GM21737 (cell line): Measurements from ENCODE around the gene TKTL1.

ENCODE experiments used
- ATAC-seq: cut with Tn5 transposase; IDR thresholded peaks from one replicate; pipeline ENCODE4 v1.9.1; 2021; ENCODE audit warnings: mild to moderate bottlenecking, moderate library complexity; ENCODE audit not compliant: unreplicated experiment

The TKTL1 gene

GRCh38 chrX:154308108-154308946, 12.7 kb downstream of the TKTL1 start:
- no peak for ATAC-seq

GRCh38 chrX:154309041-154309775, 13.6 kb downstream of the TKTL1 start:
- ATAC-seq, result no peak

GRCh38 chrX:154310616-154311536, 15.3 kb downstream of the TKTL1 start:
- ATAC-seq, result no peak

GRCh38 chrX:154312116-154312515, 16.5 kb downstream of the TKTL1 start:
- no peak for ATAC-seq

GRCh38 chrX:154313147-154313546, 17.6 kb downstream of the TKTL1 start:
- ATAC-seq, result no peak

GRCh38 chrX:154315416-154315815, 19.8 kb downstream of the TKTL1 start:
- ATAC-seq, result no peak

GRCh38 chrX:154317391-154317995, 21.9 kb downstream of the TKTL1 start:
- no peak for ATAC-seq

- ATAC-seq, result no peak
These were observed 24.8 kb downstream of the TKTL1 start for GRCh38 chrX:154320406-154320805.

- ATAC-seq, result no peak
These were observed 25.6 kb downstream of the TKTL1 start for GRCh38 chrX:154321152-154321551.

- ATAC-seq, result no peak
These were observed 26.0 kb downstream of the TKTL1 start for GRCh38 chrX:154321594-154321993.

- no peak for ATAC-seq
These were observed 27.3 kb downstream of the TKTL1 start for GRCh38 chrX:154322890-154323289.

- ATAC-seq, result no peak
These were observed 27.9 kb downstream of the TKTL1 start for GRCh38 chrX:154323537-154323936.

GRCh38 chrX:154325541-154325940, 29.9 kb downstream of the TKTL1 start:
- no peak for ATAC-seq

GRCh38 chrX:154327038-154327820, 31.6 kb downstream of the TKTL1 start:
- ATAC-seq, result no peak

- ATAC-seq, result no peak
These were observed 33.1 kb downstream of the TKTL1 start for GRCh38 chrX:154328646-154329045.

GRCh38 chrX:154329294-154329693, 33.7 kb downstream of the TKTL1 start:
- ATAC-seq, result no peak

- no peak for ATAC-seq
These were observed 37.0 kb downstream of the TKTL1 start for GRCh38 chrX:154332561-154332960.

- no peak for ATAC-seq
These were observed 37.5 kb downstream of the TKTL1 start for GRCh38 chrX:154333116-154333515.

- no peak for ATAC-seq
These were observed 38.3 kb downstream of the TKTL1 start for GRCh38 chrX:154333837-154334271.

GRCh38 chrX:154334496-154334895, 38.9 kb downstream of the TKTL1 start:
- ATAC-seq, result no peak
